Thyroid gland (tissue), 4 donors: ENCODE data around the gene ZNF784. TPM values are rescaled to one million over a fixed set of nuclear protein-coding genes. Genes with fewer than 3 reads are reported as not detected.
A peak's percentile ranks its signal among the peaks of the same experiment; 100 is the strongest.

Experiments used
- DNase-seq, 2 donors: peaks; one replicate each; pipeline ENCODE4 v3.0.0-alpha.2; 2019
- H3K27ac ChIP-seq, 3 donors: fragments of 200-600 bp; sonication (generic); 1 replicate in 2 of 3; 2 replicates in 1 of 3; pipeline ENCODE4 v1.5.1; 2016 to 2019; ENCODE audit warnings: mild to moderate bottlenecking in 1 of 3, moderate library complexity in 1 of 3
- H3K27me3 ChIP-seq: fragments of 200-600 bp; sonication (generic); one replicate; pipeline ENCODE4 v1.5.1; 2019
- H3K36me3 ChIP-seq, 2 donors: fragments of 200-600 bp; sonication (generic); one replicate each; pipeline ENCODE4 v1.5.1; 2016 to 2019
- H3K4me1 ChIP-seq, 2 donors: fragments of 200-600 bp; sonication (generic); one replicate each; pipeline ENCODE4 v1.5.1; 2017 to 2019
- H3K4me3 ChIP-seq, 3 donors: fragments of 200-600 bp; sonication (generic); replicated peaks in 1 of 3; 1 replicate in 2 of 3; 2 replicates in 1 of 3; pipeline ENCODE4 v1.5.1; 2016; ENCODE audit warnings: mild to moderate bottlenecking in 1 of 3
- H3K9me3 ChIP-seq: fragments of 200-600 bp; sonication (generic); one replicate; pipeline ENCODE4 v1.5.1; 2017
- CTCF ChIP-seq, 6 experiments: fragments of 200-600 bp in 3 of 6; fragments of 450-650 bp in 3 of 6; sonication (generic) in 3 of 6; IDR thresholded peaks; one replicate each; pipeline ENCODE4 v1.5.1; 2016 to 2019; ENCODE audit warnings: antibody characterized with exemption in 6 of 6, mild to moderate bottlenecking in 2 of 6, inconsistent platforms in 1 of 6, moderate library complexity in 1 of 6
- POLR2A ChIP-seq, 2 donors: fragments of 450-650 bp; IDR thresholded peaks; one replicate each; pipeline ENCODE4 v1.6.1; 2017; ENCODE audit warnings: antibody characterized with exemption in 2 of 2, mild to moderate bottlenecking in 2 of 2, moderate library complexity in 1 of 2
- WGBS, 2 donors: methylation state at CpG; one replicate each; pipeline ENCODE4 v1.1.5; 2017; 5-methylcytosine and 5-hydroxymethylcytosine counted together
- intact Hi-C: fragments of 100-400 bp; cut with DNase I; formaldehyde crosslinking; loops from one replicate; pipeline ENCODE4 v1.15.1; 2023
- total RNA-seq, 4 donors: library from RNA; depleted of rRNA; stranded (reverse); fragments of >200 nt; gene quantifications; one replicate each; pipeline ENCODE4 v1.2.3, GENCODE V29; 2016

Gene ZNF784
- total RNA-seq, 4 donors from 2014 or later, result 5.1 to 10.0 (median 8.7) TPM

GRCh38 chr19:55626350-55626749 lies 2.0 kb upstream of the ZNF784 start:
- H3K9me3 ChIP-seq, result no peaks in the 10 kb centered on the region
- no peak for DNase-seq
- TF ChIP-seq CTCF (IDR thresholded peaks at IDR 0.05), result no peak
- no peak for TF ChIP-seq POLR2A (IDR thresholded peaks at IDR 0.05)
- H3K36me3 ChIP-seq, result no peaks in the 10 kb centered on the region
- WGBS, 2 donors, result 87 to 91% methylated on average over 11 of the region's 11 CpGs
- peaks cover 0 to 5% of the 10 kb centered on the region in 2 donors for H3K4me1 ChIP-seq
- no peak overlapping the region for H3K4me3 ChIP-seq
- H3K27ac ChIP-seq, result no peak overlapping the region
- intact Hi-C loops, result loop anchor here (10.0 kb wide), 1 partner anchor 482 kb away; the partner anchor contains the start of gene TNNT1
- no peaks in the 10 kb centered on the region for H3K27me3 ChIP-seq

DNA sequence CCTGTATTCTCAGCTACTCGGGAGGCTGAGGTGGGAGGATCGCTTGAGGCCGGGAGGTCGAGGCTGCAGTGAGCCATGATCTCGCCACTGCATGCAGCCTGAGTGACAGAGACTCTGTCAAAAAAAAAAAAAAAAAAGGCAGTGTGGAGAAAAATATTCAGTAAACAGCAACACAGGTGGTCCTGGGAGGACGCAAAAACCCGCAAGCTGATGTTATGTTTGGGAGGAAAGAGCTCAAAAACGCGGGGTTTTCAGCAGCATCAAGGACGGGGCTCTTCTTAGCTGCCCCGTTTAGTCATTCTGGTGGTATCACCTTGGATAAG lies 599 bp upstream of the ZNF784 start:
- H3K27ac ChIP-seq, result no peak overlapping the region
- no peak for DNase-seq
- no peaks in the 10 kb centered on the region for H3K9me3 ChIP-seq
- H3K4me3 ChIP-seq, result peak overlapping the region in 1 of 3 donors; percentile 38
- peaks cover 0 to 5% of the 10 kb centered on the region in 2 donors for H3K4me1 ChIP-seq
- no peaks in the 10 kb centered on the region for H3K36me3 ChIP-seq
- no peaks in the 10 kb centered on the region for H3K27me3 ChIP-seq
- intact Hi-C loops, result loop anchor here (10.0 kb wide), 1 partner anchor 480 kb away; the partner anchor contains the start of gene TNNT1
- TF ChIP-seq POLR2A (IDR thresholded peaks at IDR 0.05), result no peak
- TF ChIP-seq CTCF (IDR thresholded peaks at IDR 0.05), result no peak
- WGBS, 2 donors, result 45 to 52% methylated on average over 11 of the region's 11 CpGs

- Histone ChIP-seq H3K27me3 (no peaks in the 10 kb centered on the region), H3K9me3 (no peaks in the 10 kb centered on the region), H3K4me1 (peaks cover 0 to 5% of the 10 kb centered on the region in 2 donors), H3K4me3 (peak overlapping the region in 1 of 3 donors; percentile 38), H3K36me3 (no peaks in the 10 kb centered on the region), H3K27ac (peak overlapping the region in 2 of 3 donors; percentile 93 to 97)
- 72 to 85% methylated on average over 7 of the region's 7 CpGs for WGBS, 2 donors
- DNase-seq, result no peak
- TF ChIP-seq POLR2A (IDR thresholded peaks at IDR 0.05), result no peak
- no peak for TF ChIP-seq CTCF (IDR thresholded peaks at IDR 0.05)
- intact Hi-C loops, result loop anchor here (10.0 kb wide), 1 partner anchor 479 kb away; the partner anchor contains the start of gene TNNT1
Observed at GRCh38 chr19:55623561-55623960, 805 bp downstream of the ZNF784 start.

GRCh38 chr19:55623130-55623529 lies 1.2 kb downstream of the ZNF784 start:
- Histone ChIP-seq H3K9me3 (no peaks in the 10 kb centered on the region), H3K4me1 (peaks cover 0 to 5% of the 10 kb centered on the region in 2 donors), H3K4me3 (no peak overlapping the region), H3K27me3 (no peaks in the 10 kb centered on the region), H3K27ac (no peak overlapping the region), H3K36me3 (no peaks in the 10 kb centered on the region)
- intact Hi-C loops, result loop anchor here (10.0 kb wide), 1 partner anchor 478 kb away; the partner anchor contains the start of gene TNNT1
- 96 to 98% methylated on average over 7 of the region's 7 CpGs for WGBS, 2 donors
- DNase-seq, result no peak
- TF ChIP-seq POLR2A (IDR thresholded peaks at IDR 0.05) (no peak), CTCF (IDR thresholded peaks at IDR 0.05) (no peak)

GRCh38 chr19:55622242-55622969 lies 2.0 kb downstream of the ZNF784 start:
- Histone ChIP-seq H3K36me3 (peaks cover 0 to 3% of the 10 kb centered on the region in 2 donors), H3K27ac (no peak overlapping the region), H3K4me1 (peaks cover 0 to 5% of the 10 kb centered on the region in 2 donors), H3K27me3 (no peaks in the 10 kb centered on the region), H3K9me3 (no peaks in the 10 kb centered on the region), H3K4me3 (no peak overlapping the region)
- WGBS, 2 donors, result 91% methylated on average over 13 to 23 of the region's 40 CpGs
- DNase-seq, result no peak
- intact Hi-C loops, result loop anchor here (10.0 kb wide), 1 partner anchor 478 kb away; the partner anchor contains the start of gene TNNT1
- TF ChIP-seq POLR2A (IDR thresholded peaks at IDR 0.05), result no peak
- no peak for TF ChIP-seq CTCF (IDR thresholded peaks at IDR 0.05)
